GM12878 (cell line): ENCODE measurements around the gene MYL3. TPM values are rescaled to one million over a fixed set of nuclear protein-coding genes. Genes with fewer than 3 reads are reported as not detected.
A peak's percentile ranks its signal among the peaks of the same experiment; 100 is the strongest.

Experiments
- BACH1 ChIP-seq: fragments of 450-650 bp; IDR thresholded peaks from 2 replicates; pipeline ENCODE4 v1.6.1; 2017; ENCODE audit warnings: mild to moderate bottlenecking, borderline replicate concordance
- ESRRA ChIP-seq: IDR thresholded peaks from 2 replicates; pipeline ENCODE4 v1.6.1; 2012; ENCODE audit warnings: mild to moderate bottlenecking, low read length, improper control_type of control experiment
- GATAD2B ChIP-seq: fragments of 450-650 bp; conservative IDR thresholded peaks from 2 replicates; pipeline ENCODE4 v1.6.1; 2017; ENCODE audit warnings: low read depth, mild to moderate bottlenecking, moderate library complexity
- MEF2B ChIP-seq: fragments of 450-650 bp; IDR thresholded peaks from 2 replicates; pipeline ENCODE4 v1.6.1; 2018; ENCODE audit warnings: mild to moderate bottlenecking, moderate library complexity; ENCODE audit not compliant: partially characterized antibody, poor library complexity, severe bottlenecking
- MTA2 ChIP-seq: fragments of 450-650 bp; IDR thresholded peaks from 2 replicates; pipeline ENCODE4 v1.6.1; 2016; ENCODE audit warnings: low read depth, mild to moderate bottlenecking, moderate library complexity
- NFIC ChIP-seq: IDR thresholded peaks from 2 replicates; pipeline ENCODE4 v1.6.1; 2012; ENCODE audit warnings: low read depth, mild to moderate bottlenecking, inconsistent platforms, low read length, moderate library complexity
- PKNOX1 ChIP-seq: fragments of 450-650 bp; IDR thresholded peaks from 2 replicates; pipeline ENCODE4 v1.6.1; 2016; ENCODE audit warnings: mild to moderate bottlenecking
- POLR2A ChIP-seq: IDR thresholded peaks from 2 replicates; pipeline ENCODE4 v1.6.1; 2011; ENCODE audit warnings: low read depth, mild to moderate bottlenecking, low read length
- RAD51 ChIP-seq: fragments of 450-650 bp; IDR thresholded peaks from 2 replicates; pipeline ENCODE4 v1.6.1; 2016; ENCODE audit warnings: moderate library complexity, mild to moderate bottlenecking, inconsistent platforms
- SMARCA5 ChIP-seq: fragments of 450-650 bp; IDR thresholded peaks from 2 replicates; pipeline ENCODE4 v1.6.1; 2017; ENCODE audit warnings: mild to moderate bottlenecking
- SPI1 ChIP-seq: IDR thresholded peaks from 2 replicates; pipeline ENCODE4 v1.6.1; 2011; ENCODE audit warnings: low read depth, mild to moderate bottlenecking, low read length, moderate library complexity, borderline replicate concordance; ENCODE audit not compliant: insufficient read depth
- SREBF1 ChIP-seq: IDR thresholded peaks from 2 replicates; pipeline ENCODE4 v1.6.1; 2012; ENCODE audit warnings: mild to moderate bottlenecking, low read length
- TCF3 ChIP-seq: IDR thresholded peaks from 2 replicates; pipeline ENCODE4 v1.6.1; 2012; ENCODE audit warnings: low read depth, mild to moderate bottlenecking, low read length, borderline replicate concordance; ENCODE audit not compliant: insufficient read depth
- ZNF592 ChIP-seq: fragments of 450-650 bp; IDR thresholded peaks from 2 replicates; pipeline ENCODE4 v1.6.1; 2017; ENCODE audit warnings: mild to moderate bottlenecking, moderate library complexity
- polyA plus RNA-seq, 11 experiments: library from polyadenylated mRNA; depleted of rRNA in 4 of 11; unstranded in 6 of 11; stranded (reverse) in 5 of 11; fragments of >200 nt; fragmentation: Nextera tagmentation in 4 of 11; fragmentation: Illumina TruSeq in 1 of 11; extraction: Ambion mirVana in 4 of 11; extraction: Trizol in 1 of 11; gene quantifications; 1 replicate in 1 of 11; 2 replicates in 10 of 11; pipeline versions ENCODE4 v1.2.1 to v1.2.3, GENCODE V29; 2011 to 2016; ENCODE audit warnings: inconsistent platforms in 2 of 11, missing spikeins in 2 of 11, low read depth in 1 of 11
- total RNA-seq, 4 experiments: library from RNA; depleted of rRNA in 3 of 4; stranded (reverse); fragments of >200 nt in 3 of 4; fragmentation: Illumina TruSeq in 1 of 4; extraction: Trizol in 1 of 4; gene quantifications; 2 replicates each; pipeline versions ENCODE4 v1.2.1 to v1.2.3, GENCODE V29; 2013 to 2021
- TF ChIP-seq, protein P1 (sequence below): fragments of 450-650 bp; IDR thresholded peaks from 2 replicates; pipeline ENCODE4 v1.6.1; 2016; ENCODE audit warnings: mild to moderate bottlenecking
- TF ChIP-seq, protein P2 (sequence below): IDR thresholded peaks from 2 replicates; pipeline ENCODE4 v1.6.1; 2011; ENCODE audit warnings: borderline replicate concordance, low read depth, mild to moderate bottlenecking, moderate library complexity, low read length; ENCODE audit not compliant: insufficient read depth, poor library complexity, severe bottlenecking
- TF ChIP-seq, protein P3 (sequence below): fragments of 450-650 bp; IDR thresholded peaks from 2 replicates; pipeline ENCODE4 v1.6.1; 2017; ENCODE audit warnings: mild to moderate bottlenecking, low read depth, inconsistent platforms; ENCODE audit not compliant: poor library complexity, severe bottlenecking

MYL3 gene
- total and polyA plus RNA-seq, 10 of the 15 experiments (the other 5 are each of a cell fraction or from before 2014, with no cell fraction given) = 0.40 TPM; not detected in 9

DNA sequence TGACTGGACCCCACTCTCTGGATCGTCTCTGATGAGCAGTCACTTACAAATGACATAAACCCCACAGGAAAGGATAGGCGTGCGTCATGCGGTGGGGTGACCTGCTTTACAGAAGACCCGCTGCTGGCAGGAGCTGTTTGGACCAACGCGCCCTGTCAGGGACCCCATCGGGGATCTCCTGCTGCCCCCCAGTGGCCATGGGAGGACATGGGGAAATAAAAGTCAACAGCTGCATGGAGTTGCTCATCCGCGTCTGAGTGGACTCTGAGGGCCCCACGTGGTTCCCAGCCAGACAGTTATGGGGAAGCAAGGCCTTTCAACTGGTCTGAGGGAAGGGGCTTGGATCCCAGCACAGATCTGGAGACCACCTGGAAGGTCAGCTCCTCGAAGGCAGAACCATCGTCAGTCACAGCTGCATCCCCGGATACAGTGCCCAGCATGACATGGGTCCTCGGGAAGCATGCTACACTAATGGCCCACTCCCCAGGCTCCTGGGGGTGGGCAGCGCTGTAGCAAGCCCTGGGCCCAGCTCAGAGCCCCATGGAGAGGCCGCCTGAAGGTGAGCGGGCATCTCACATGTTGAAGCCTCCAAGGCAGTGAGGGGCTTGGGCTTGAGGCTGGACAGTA, 46.4 kb upstream of the MYL3 start (continued):
- TF ChIP-seq PKNOX1 = no peak
- no peak; the same call in 1 of the 2 replicates for TF ChIP-seq RAD51
- TF ChIP-seq NFIC = no peak
- TF ChIP-seq MEF2B = no peak
- TF ChIP-seq SREBF1 = no peak
- no peak for TF ChIP-seq MTA2
- no peak for TF ChIP-seq BACH1
- TF ChIP-seq ESRRA = no peak
- TF ChIP-seq TCF3 = peak; percentile 76; the same call in 1 of the 2 replicates
- TF ChIP-seq, protein P1, sequence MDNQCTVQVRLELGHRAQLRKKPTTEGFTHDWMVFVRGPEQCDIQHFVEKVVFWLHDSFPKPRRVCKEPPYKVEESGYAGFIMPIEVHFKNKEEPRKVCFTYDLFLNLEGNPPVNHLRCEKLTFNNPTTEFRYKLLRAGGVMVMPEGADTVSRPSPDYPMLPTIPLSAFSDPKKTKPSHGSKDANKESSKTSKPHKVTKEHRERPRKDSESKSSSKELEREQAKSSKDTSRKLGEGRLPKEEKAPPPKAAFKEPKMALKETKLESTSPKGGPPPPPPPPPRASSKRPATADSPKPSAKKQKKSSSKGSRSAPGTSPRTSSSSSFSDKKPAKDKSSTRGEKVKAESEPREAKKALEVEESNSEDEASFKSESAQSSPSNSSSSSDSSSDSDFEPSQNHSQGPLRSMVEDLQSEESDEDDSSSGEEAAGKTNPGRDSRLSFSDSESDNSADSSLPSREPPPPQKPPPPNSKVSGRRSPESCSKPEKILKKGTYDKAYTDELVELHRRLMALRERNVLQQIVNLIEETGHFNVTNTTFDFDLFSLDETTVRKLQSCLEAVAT = no peak
- TF ChIP-seq, protein P2, sequence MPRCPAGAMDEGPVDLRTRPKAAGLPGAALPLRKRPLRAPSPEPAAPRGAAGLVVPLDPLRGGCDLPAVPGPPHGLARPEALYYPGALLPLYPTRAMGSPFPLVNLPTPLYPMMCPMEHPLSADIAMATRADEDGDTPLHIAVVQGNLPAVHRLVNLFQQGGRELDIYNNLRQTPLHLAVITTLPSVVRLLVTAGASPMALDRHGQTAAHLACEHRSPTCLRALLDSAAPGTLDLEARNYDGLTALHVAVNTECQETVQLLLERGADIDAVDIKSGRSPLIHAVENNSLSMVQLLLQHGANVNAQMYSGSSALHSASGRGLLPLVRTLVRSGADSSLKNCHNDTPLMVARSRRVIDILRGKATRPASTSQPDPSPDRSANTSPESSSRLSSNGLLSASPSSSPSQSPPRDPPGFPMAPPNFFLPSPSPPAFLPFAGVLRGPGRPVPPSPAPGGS = peak; percentile 68
- no peak for TF ChIP-seq POLR2A
- TF ChIP-seq SMARCA5 = no peak
- no peak for TF ChIP-seq ZNF592
- no peak for TF ChIP-seq GATAD2B
- TF ChIP-seq SPI1 = no peak
- TF ChIP-seq, protein P3, sequence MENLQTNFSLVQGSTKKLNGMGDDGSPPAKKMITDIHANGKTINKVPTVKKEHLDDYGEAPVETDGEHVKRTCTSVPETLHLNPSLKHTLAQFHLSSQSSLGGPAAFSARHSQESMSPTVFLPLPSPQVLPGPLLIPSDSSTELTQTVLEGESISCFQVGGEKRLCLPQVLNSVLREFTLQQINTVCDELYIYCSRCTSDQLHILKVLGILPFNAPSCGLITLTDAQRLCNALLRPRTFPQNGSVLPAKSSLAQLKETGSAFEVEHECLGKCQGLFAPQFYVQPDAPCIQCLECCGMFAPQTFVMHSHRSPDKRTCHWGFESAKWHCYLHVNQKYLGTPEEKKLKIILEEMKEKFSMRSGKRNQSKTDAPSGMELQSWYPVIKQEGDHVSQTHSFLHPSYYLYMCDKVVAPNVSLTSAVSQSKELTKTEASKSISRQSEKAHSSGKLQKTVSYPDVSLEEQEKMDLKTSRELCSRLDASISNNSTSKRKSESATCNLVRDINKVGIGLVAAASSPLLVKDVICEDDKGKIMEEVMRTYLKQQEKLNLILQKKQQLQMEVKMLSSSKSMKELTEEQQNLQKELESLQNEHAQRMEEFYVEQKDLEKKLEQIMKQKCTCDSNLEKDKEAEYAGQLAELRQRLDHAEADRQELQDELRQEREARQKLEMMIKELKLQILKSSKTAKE = no peak
